SK-N-SH (cell line): ENCODE measurements around the gene MAP4K5. TPM values are rescaled to one million over a fixed set of nuclear protein-coding genes. Genes with fewer than 3 reads are reported as not detected.

Source experiments
- CTCF ChIA-PET: fragments of 300-600, 350-600 bp; formaldehyde crosslinking; extraction: SDS; loops from one replicate; lab custom pipeline; 2021; lab: Yijun Ruan, JAX
- POLR2A ChIA-PET: fragments of 350-600 bp; sonication (Branson Sonifier 250); formaldehyde crosslinking; extraction: SDS; loops from one replicate; lab custom pipeline; 2020; ENCODE audit warnings: antibody characterized with exemption, inconsistent platforms; lab: Yijun Ruan, JAX
- DNase-seq: peaks from one replicate; pipeline ENCODE4 v3.0.0; 2012
- H2AFZ ChIP-seq: fragments of 200-600 bp; sonication (generic); 2 replicates; pipeline ENCODE4 v1.8.1; 2016; ENCODE audit warnings: antibody characterized with exemption, mild to moderate bottlenecking, low read depth
- H3F3A ChIP-seq: fragments of 200-600 bp; sonication (generic); replicated peaks from 2 replicates; pipeline ENCODE3; 2016; ENCODE audit warnings: antibody characterized with exemption, mild to moderate bottlenecking; ENCODE audit not compliant: insufficient read depth
- H3K27ac ChIP-seq, 2 experiments: fragments of 200-500 bp in 1 of 2; fragments of 200-600 bp in 1 of 2; sonication (Bioruptor generic) in 1 of 2; sonication (generic), shearing (Covaris generic) in 1 of 2; 2 replicates each; pipeline versions ENCODE4 v1.5.1 to v1.6.1; 2014 to 2016; ENCODE audit warnings: low read depth in 2 of 2, inconsistent platforms in 1 of 2, low read length in 1 of 2, mild to moderate bottlenecking in 1 of 2, mixed read lengths in 1 of 2
- H3K27me3 ChIP-seq: fragments of 200-600 bp; sonication (generic), shearing (Covaris generic); 2 replicates; pipeline ENCODE4 v1.6.1; 2016; ENCODE audit warnings: mixed run types; ENCODE audit not compliant: insufficient read depth
- H3K36me3 ChIP-seq, 2 experiments: fragments of 200-500 bp in 1 of 2; fragments of 200-600 bp in 1 of 2; sonication (Bioruptor generic) in 1 of 2; sonication (generic) in 1 of 2; replicated peaks in 1 of 2; 2 replicates each; pipeline versions ENCODE3 to v1.5.1; 2014 to 2016; ENCODE audit warnings: low read length in 1 of 2, mild to moderate bottlenecking in 1 of 2; ENCODE audit not compliant: insufficient read depth in 2 of 2, control insufficient read depth in 1 of 2
- H3K4me1 ChIP-seq, 2 experiments: fragments of 200-500 bp in 1 of 2; fragments of 200-600 bp in 1 of 2; sonication (Bioruptor generic) in 1 of 2; sonication (generic), shearing (Covaris generic) in 1 of 2; 2 replicates each; pipeline versions ENCODE4 v1.5.1 to v1.6.1; 2014 to 2016; ENCODE audit warnings: low read depth in 1 of 2, low read length in 1 of 2, mixed run types in 1 of 2; ENCODE audit not compliant: insufficient read depth in 2 of 2, control insufficient read depth in 1 of 2
- H3K4me2 ChIP-seq: fragments of 200-600 bp; sonication (generic), shearing (Covaris generic); 2 replicates; pipeline ENCODE4 v1.6.1; 2017; ENCODE audit warnings: mixed run types
- H3K4me3 ChIP-seq, 2 experiments: fragments of 200-500 bp in 1 of 2; fragments of 200-600 bp in 1 of 2; sonication (Bioruptor generic) in 1 of 2; sonication (generic), shearing (Covaris generic) in 1 of 2; 2 replicates each; pipeline versions ENCODE4 v1.5.1 to v1.8.1; 2014 to 2016; ENCODE audit warnings: low read depth in 2 of 2, inconsistent platforms in 1 of 2, low read length in 1 of 2, mild to moderate bottlenecking in 1 of 2, mixed read lengths in 1 of 2, moderate library complexity in 1 of 2
- H3K79me2 ChIP-seq: fragments of 200-600 bp; sonication (generic); 2 replicates; pipeline ENCODE4 v1.8.1; 2017; ENCODE audit warnings: mild to moderate bottlenecking; ENCODE audit not compliant: insufficient read depth
- H3K9ac ChIP-seq: fragments of 200-600 bp; sonication (generic); 2 replicates; pipeline ENCODE4 v1.6.1; 2017; ENCODE audit warnings: mixed run types
- H3K9me2 ChIP-seq: fragments of 200-600 bp; sonication (generic); 2 replicates; pipeline ENCODE4 v1.6.1; 2017; ENCODE audit warnings: mixed run types
- H3K9me3 ChIP-seq: fragments of 200-600 bp; sonication (generic); 2 replicates; pipeline ENCODE4 v1.6.1; 2017; ENCODE audit warnings: mixed run types, mild to moderate bottlenecking, moderate library complexity
- H4K20me1 ChIP-seq: fragments of 200-600 bp; sonication (generic); 2 replicates; pipeline ENCODE4 v1.6.1; 2017; ENCODE audit warnings: mild to moderate bottlenecking, mixed run types; ENCODE audit not compliant: insufficient read depth
- EP300 ChIP-seq, 2 experiments: IDR thresholded peaks; 2 replicates each; pipeline versions ENCODE4 v1.4.0 to v1.6.1; 2012; ENCODE audit warnings: borderline replicate concordance in 1 of 2, low read depth in 1 of 2, low read length in 1 of 2
- GATA2 ChIP-seq: sonication (generic); formaldehyde crosslinking; IDR thresholded peaks from 2 replicates; pipeline ENCODE4 v1.5.0; 2020; ENCODE audit warnings: mild to moderate bottlenecking, missing genetic modification reagents
- JUND ChIP-seq: IDR thresholded peaks from 2 replicates; pipeline ENCODE4 v1.4.0; 2012
- MEF2A ChIP-seq: IDR thresholded peaks from 2 replicates; pipeline ENCODE4 v1.4.0; 2012; ENCODE audit warnings: low read depth, borderline replicate concordance
- MXI1 ChIP-seq: IDR thresholded peaks from 2 replicates; pipeline ENCODE4 v1.6.1; 2012; ENCODE audit warnings: mild to moderate bottlenecking, low read depth, low read length, improper control_type of control experiment
- NFIC ChIP-seq: IDR thresholded peaks from 2 replicates; pipeline ENCODE4 v1.4.0; 2012; ENCODE audit warnings: borderline replicate concordance
- NRF1 ChIP-seq: IDR thresholded peaks from 2 replicates; pipeline ENCODE4 v1.6.1; 2012; ENCODE audit warnings: low read depth, mild to moderate bottlenecking, low read length
- POLR2AphosphoS5 ChIP-seq: IDR thresholded peaks from 2 replicates; pipeline ENCODE4 v1.6.1; 2012; ENCODE audit warnings: low read depth, low read length
- TEAD4 ChIP-seq: IDR thresholded peaks from 2 replicates; pipeline ENCODE4 v1.4.0; 2012; ENCODE audit warnings: mild to moderate bottlenecking, borderline replicate concordance; ENCODE audit not compliant: insufficient read depth
- whole genome bisulfite sequencing: methylation state at CpG from one replicate; pipeline ENCODE4 v1.1.6; 2017; ENCODE audit warnings: low lambda C conversion rate; 5-methylcytosine and 5-hydroxymethylcytosine counted together
- polyA plus RNA-seq, 3 experiments: library from polyadenylated mRNA; depleted of rRNA; stranded (reverse); fragments of >200 nt; gene quantifications; 2 replicates each; pipeline ENCODE4 v1.2.3, GENCODE V29; 2012
- TF ChIP-seq, protein P1 (sequence below): fragments of 150-350 bp; IDR thresholded peaks from 2 replicates; pipeline ENCODE4 v1.6.1; 2016; ENCODE audit warnings: mild to moderate bottlenecking, low read depth, low read length
- TF ChIP-seq, protein P2 (sequence below): IDR thresholded peaks from 2 replicates; pipeline ENCODE4 v1.6.1; 2012; ENCODE audit warnings: mild to moderate bottlenecking, low read depth, low read length, moderate library complexity
- TF ChIP-seq, protein P3 (sequence below): IDR thresholded peaks from 2 replicates; pipeline ENCODE4 v1.4.0; 2012; ENCODE audit warnings: low read depth, borderline replicate concordance
- TF ChIP-seq, protein P4 (sequence below): IDR thresholded peaks from 2 replicates; pipeline ENCODE4 v1.4.0; 2012; ENCODE audit warnings: low read depth

MAP4K5 gene
- polyA plus RNA-seq, 1 of the 3 experiments (the other 2 are of a cell fraction), result 31.8 TPM

DNA sequence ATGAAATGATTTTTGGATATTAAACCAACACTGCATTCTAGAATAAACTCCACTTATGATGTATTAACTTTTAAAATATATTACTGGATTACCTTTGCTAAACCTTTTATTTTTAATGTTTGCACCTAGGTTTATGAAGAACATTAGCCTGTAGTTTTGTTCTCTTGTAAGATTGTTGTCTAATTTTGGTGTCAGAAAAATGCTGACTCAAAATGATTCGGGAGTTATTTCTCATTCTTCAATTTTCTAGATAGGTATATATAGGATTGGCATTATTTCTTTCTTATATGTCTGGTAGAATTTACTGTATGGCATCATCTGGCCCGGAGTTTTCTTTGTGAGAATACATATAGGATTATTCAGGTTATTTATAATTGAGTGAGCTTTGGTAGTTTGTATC lies 54.6 kb downstream of the MAP4K5 start:
- Histone ChIP-seq H3K9me2 (no peaks in the 10 kb centered on the region), H4K20me1 (no peaks in the 10 kb centered on the region), H3K9me3 (peaks cover 6% of the 10 kb centered on the region; the same call in 1 of the 2 replicates), H3K27ac (no peak overlapping the region), H3K9ac (no peak overlapping the region), H3K4me3 (no peak overlapping the region), H3K4me1 (no peaks in the 10 kb centered on the region), H2AFZ (no peak overlapping the region), H3K79me2 (peaks cover 26% of the 10 kb centered on the region)
- CTCF ChIA-PET, result no interaction called here
- TF ChIP-seq, protein P1, sequence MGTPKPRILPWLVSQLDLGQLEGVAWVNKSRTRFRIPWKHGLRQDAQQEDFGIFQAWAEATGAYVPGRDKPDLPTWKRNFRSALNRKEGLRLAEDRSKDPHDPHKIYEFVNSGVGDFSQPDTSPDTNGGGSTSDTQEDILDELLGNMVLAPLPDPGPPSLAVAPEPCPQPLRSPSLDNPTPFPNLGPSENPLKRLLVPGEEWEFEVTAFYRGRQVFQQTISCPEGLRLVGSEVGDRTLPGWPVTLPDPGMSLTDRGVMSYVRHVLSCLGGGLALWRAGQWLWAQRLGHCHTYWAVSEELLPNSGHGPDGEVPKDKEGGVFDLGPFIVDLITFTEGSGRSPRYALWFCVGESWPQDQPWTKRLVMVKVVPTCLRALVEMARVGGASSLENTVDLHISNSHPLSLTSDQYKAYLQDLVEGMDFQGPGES, result no peak
- TF ChIP-seq GATA2 (CRISPR knock-in tag) (no peak), TEAD4 (no peak), NRF1 (no peak), POLR2AphosphoS5 (no peak), EP300 (IDR thresholded peaks at IDR 0.05; ENCODE audit: borderline replicate concordance in 1 of 2, low read depth in 1 of 2, low read length in 1 of 2) (no peak), NFIC (no peak), MXI1 (no peak), JUND (no peak), MEF2A (no peak)
- TF ChIP-seq, protein P2, sequence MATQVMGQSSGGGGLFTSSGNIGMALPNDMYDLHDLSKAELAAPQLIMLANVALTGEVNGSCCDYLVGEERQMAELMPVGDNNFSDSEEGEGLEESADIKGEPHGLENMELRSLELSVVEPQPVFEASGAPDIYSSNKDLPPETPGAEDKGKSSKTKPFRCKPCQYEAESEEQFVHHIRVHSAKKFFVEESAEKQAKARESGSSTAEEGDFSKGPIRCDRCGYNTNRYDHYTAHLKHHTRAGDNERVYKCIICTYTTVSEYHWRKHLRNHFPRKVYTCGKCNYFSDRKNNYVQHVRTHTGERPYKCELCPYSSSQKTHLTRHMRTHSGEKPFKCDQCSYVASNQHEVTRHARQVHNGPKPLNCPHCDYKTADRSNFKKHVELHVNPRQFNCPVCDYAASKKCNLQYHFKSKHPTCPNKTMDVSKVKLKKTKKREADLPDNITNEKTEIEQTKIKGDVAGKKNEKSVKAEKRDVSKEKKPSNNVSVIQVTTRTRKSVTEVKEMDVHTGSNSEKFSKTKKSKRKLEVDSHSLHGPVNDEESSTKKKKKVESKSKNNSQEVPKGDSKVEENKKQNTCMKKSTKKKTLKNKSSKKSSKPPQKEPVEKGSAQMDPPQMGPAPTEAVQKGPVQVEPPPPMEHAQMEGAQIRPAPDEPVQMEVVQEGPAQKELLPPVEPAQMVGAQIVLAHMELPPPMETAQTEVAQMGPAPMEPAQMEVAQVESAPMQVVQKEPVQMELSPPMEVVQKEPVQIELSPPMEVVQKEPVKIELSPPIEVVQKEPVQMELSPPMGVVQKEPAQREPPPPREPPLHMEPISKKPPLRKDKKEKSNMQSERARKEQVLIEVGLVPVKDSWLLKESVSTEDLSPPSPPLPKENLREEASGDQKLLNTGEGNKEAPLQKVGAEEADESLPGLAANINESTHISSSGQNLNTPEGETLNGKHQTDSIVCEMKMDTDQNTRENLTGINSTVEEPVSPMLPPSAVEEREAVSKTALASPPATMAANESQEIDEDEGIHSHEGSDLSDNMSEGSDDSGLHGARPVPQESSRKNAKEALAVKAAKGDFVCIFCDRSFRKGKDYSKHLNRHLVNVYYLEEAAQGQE, result no peak
- TF ChIP-seq, protein P3, sequence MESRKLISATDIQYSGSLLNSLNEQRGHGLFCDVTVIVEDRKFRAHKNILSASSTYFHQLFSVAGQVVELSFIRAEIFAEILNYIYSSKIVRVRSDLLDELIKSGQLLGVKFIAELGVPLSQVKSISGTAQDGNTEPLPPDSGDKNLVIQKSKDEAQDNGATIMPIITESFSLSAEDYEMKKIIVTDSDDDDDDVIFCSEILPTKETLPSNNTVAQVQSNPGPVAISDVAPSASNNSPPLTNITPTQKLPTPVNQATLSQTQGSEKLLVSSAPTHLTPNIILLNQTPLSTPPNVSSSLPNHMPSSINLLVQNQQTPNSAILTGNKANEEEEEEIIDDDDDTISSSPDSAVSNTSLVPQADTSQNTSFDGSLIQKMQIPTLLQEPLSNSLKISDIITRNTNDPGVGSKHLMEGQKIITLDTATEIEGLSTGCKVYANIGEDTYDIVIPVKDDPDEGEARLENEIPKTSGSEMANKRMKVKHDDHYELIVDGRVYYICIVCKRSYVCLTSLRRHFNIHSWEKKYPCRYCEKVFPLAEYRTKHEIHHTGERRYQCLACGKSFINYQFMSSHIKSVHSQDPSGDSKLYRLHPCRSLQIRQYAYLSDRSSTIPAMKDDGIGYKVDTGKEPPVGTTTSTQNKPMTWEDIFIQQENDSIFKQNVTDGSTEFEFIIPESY, result no peak
- TF ChIP-seq, protein P4, sequence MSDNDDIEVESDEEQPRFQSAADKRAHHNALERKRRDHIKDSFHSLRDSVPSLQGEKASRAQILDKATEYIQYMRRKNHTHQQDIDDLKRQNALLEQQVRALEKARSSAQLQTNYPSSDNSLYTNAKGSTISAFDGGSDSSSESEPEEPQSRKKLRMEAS, result no peak
- TF ChIP-seq, all 33 proteins: peak for 0
- H3F3A ChIP-seq, result peaks cover 13% of the 10 kb centered on the region
- no peak for DNase-seq
- POLR2A ChIA-PET, result no interaction called here
- H3K36me3 ChIP-seq, result peaks cover 42 to 82% of the 10 kb centered on the region in 2 experiments
- 94% methylated on average over 2 of the region's 2 CpGs for WGBS
- H3K27me3 ChIP-seq, result no peaks in the 10 kb centered on the region
- H3K4me2 ChIP-seq, result no peak overlapping the region
